Fibroblast of skin of scalp (primary cell): ENCODE data around the gene MICAL3.
"Not testable (repeated sequence)": the region's sequence is repeated elsewhere in the genome, so short reads cannot be mapped to it uniquely, and the experiment has no call there.

Source experiments
- DNase-seq: peaks from one replicate; pipeline ENCODE4 v3.0.0-alpha.2; 2013

MICAL3 gene

DNA sequence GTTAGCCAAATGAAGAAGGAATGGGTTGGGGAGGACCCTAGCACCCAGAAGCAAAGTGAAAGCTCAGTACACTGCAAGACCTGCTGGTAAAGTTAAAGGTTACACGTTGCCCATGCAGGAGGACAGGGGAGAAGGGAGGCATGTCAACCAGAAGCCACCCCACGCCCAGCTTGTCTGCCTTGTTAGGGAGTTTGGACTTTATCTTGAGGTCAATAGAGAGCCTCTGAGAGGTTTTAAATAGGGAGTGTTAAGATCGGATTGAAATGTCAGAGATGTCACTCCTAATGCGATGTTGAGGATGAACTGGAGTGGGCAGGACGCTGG, 34.7 kb upstream of the MICAL3 start:
- DNase-seq, result no peak

DNA sequence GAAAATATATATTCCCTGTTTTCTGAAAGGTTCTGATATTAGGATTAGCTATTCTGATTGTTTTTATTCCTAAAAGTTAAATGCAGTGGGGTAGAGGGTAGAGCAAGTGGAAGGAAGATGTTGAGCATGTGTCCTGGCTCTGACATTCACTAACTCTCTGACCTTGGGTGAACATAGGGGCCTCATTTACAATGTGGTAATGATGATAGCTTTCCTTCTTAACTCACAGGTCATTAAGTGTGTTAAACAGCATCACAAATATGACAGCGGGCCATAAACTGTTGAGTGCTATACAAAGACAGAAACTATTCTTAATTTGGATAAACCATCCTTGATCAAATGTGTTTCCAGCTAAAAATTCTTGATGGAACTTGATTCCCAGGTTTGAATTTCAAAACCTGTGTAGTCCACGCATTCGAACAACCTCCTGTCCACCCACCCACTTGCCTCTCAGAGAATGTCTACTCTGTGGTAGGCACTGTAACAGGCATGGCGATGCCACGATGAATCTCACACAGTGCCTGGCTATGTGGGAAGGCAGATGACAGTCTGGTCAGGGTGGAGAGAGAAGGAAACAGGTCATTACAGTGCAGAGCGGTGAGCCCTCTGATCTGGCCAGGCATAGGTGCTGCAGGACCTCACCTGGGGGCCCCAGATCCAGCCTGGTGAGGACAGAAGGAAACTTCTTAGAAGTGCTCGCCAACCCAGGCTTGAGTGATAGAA, 34.2 kb upstream of the MICAL3 start:
- no peak for DNase-seq

DNA sequence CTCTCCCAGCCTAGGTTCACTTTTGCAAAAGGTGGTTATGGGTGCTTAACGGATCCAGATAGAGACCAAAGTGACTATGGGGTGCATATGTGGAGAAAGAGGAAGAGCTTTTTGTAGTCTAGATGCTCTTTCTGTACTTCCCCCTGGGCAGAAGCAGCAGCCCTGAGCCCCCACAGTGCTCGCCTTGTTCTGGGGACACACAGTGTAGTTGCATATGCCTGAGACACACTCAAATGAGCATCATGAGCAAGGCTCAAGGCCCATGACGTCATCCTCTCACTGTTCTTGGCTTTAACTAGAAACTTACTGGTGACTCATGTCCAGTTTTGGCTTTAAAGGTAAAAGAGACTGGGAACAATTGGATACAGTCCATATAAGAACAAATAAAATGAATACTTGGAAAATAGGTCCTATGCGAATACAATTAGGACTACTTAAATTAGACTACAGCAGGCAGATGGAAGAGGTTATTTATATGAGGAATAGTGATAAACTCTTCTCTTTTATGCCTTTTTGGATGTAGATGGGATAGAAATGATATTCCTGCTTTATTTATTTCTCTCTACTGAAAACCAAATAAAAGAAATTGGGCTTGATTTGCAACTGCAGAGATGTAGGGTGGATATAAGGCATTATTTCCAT, 33.3 kb upstream of the MICAL3 start:
- peak; percentile 93 for DNase-seq

DNA sequence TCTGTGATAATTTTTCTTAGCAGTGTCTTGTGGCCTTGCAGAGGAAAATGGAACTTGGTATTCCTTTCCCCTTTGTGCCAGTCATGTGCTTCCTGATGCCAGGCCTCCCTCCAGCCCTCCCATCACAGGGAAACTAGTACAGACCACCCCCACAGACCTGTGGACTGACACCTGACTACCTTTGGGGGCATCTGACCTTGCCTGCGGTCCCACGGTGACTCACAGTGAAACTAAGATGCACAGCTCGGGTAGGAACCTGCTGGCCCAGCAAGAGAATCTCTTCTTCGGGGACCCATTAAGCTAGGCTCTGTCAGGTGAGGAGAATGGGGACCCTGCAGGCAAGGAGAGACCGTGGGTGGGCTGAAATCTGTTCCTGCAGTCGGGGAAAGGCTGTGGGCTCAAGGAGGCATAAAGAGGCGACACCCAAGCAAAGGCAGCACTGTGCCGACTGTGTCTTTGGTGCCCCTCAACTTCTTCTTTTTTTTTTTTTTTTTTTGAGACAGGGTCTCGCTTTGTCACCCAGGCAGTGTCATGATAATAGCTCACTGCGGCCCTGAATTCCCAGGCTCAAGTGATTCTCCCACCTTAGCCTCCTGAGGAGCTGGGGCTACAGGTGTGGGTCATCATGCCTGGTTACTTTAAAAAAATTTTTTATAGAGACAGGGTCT, 32.6 kb upstream of the MICAL3 start:
- no peak for DNase-seq

DNA sequence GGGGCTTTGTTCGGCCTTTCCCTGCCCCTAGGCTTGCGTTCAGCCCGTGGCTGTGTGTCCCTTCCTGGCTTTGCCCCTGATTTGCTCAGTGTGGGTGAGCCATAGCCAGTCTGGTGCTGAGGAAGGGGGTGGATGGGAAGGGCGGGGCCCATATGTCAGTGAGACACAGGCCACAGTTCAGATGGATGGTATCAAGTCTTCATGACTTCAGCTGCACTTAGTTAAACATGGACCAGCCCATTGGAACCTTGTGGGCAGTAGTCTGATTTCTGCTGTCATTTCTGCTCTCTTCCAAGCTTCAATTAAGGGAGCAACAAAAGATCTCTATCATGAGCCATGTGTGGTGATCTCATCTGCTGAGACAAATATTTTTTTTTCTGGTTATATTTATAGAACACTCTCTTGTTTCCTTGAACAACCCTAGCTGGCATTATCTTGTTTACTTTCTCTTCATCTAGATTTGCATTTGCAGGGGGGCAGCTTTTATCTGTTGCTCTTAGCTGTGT, 31.9 kb upstream of the MICAL3 start:
- peak; percentile 66 for DNase-seq

DNA sequence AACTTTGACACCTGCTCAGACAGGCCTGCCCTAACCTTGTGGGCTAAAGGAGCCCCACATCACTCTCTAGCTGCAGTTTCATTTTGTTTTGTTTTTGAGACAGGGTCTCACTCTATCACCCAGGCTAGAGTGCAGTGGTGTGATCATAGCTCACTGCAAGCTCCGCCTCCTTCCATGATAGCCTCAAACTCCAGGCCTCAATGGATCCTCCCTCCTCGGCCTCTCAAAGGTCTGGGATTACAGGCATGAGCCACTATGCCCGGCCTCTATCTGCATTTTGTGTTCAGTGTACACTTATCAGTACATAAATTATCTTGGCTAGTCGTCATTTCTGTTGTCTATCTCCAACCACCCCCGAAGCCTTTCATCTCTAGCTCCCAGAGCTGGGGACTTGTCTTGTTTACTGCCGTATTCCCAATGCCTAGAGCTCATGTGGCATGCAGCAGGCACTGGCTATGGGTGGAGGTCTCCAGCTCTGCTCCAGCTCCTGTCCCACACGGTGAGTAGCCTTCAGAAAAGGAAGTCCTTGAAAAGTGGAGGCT, 31.3 kb upstream of the MICAL3 start:
- no peak for DNase-seq

DNA sequence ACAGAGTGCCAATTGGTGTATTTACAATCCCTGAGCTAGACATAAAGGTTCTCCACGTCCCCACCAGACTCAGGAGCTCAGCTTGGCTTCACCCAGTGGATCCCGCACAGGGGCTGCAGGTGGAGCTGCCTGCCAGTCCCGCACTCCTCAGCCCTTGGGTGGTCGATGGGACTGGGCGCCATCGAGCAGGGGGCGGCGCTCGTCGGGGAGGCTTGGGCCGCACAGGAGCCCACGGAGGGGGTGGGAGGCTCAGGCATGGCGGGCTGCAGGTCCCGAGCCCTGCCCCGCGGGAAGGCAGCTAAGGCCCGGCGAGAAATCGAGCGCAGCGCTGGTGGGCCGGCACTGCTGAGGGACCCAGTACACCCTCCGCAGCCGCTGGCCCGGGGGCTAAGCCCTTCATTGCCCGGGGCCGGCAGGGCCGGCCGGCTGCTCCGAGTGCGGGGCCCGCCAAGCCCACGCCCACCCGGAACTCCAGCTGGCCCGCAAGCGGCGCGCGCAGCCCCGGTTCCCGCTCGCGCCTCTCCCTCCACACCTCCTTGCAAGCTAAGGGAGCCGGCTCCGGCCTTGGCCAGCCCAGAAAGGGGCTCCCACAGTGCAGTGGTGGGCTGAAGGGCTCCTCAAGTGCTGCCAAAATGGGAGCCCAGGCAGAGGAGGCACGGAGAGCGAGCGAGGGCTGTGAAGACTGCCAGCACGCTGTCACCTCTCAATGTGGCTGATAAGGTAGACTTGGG, 29.0 kb upstream of the MICAL3 start:
- DNase-seq, result not testable (repeated sequence)

DNA sequence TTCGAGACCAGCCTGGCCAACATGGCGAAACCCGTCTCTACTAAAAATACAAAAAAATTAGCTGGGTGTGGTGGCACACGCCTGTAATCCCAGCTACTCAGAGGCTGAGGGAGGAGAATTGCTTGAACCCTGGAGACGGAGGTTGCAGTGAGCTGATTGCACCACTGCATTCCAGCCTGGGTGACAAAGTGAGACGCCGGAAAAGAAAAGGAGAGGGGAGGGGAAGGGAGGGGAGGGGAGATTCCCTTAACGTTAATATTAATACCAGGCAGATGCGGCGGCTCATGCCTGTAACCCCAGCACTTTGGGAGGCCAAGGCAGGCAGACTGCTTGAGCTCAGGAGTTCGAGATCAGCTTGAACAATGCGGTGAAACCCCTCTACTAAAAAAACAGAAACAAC, 26.8 kb upstream of the MICAL3 start:
- peak; percentile 51 for DNase-seq

DNA sequence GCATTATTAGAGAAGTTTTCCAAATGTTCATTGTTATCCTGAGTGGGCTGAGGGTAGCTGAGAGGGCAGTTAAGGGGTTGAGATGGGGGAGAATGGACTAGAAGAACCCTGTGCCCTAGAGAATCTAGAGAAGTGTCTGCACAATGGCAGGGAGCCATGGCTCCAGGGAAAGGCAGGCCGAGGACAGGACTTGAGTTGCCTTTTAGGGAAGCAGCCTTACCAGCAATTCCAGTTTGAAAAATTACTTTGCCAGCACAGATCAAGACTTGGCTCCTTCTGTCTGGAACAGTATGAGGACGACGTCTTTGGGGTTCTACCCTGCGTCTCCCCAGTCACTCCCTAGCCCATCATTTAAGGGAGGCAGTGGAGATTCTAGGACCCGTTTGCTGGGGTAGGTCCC, 25.7 kb upstream of the MICAL3 start:
- no peak for DNase-seq

DNA sequence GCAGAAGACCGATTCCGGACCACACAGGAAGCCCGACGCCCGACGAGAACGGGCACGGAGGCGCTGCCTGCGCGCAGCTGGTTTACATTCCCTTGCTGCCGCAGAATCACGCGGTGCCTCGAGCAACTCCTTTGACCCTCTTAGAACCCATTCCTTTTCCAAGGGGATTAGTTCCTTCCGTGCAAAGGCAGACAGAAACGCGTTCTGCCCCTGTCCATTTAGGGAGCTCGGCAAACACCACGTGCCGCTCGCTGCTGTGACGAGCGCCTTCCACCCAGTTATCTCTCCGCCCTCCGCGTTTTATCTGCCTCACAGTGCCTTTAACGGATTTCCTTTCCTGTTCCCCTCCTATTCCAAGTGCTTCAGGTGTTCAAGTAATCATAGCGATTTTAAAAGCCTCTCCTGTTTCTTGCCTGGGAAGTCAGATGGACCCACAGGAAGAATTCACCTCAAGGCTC, 24.1 kb upstream of the MICAL3 start:
- peak; percentile 82 for DNase-seq

DNA sequence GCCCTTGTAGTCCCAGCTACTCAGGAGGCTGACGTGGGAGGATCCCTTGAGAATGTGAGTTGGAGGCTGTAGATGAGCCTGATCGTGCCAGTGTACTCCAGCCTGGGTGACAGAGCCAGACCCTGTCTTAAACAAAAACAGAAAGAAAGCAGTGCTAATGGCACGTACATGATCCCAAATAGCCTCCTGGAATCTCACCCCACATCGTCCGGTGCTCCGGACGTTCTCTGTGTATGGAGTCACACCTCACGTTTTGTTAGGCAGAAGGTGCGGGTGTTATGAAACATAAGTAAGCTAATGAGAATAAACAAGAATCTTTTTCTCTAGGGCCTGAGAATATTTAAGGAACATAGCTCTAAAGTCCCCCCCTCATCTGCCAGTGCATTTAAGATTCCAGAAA, 23.7 kb upstream of the MICAL3 start:
- DNase-seq, result no peak

DNA sequence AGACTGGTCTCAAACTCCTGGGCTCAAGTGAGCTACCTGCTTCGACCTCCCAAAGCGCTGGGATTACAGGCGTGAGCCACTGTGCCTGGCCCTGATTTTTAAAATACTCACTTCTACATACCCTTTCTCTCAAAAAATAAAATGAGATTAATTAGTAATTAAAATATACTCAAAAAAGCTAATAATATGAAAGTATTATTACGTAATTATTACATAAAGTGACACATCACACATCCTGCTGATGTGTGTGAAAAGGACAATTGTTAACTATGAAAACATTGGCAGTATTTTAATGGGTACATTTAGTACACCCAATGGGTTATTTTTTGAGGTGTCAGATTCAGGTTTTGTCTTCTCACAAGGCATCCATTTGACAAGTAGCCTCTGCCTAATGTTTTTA, 21.4 kb upstream of the MICAL3 start:
- DNase-seq, result no peak

DNA sequence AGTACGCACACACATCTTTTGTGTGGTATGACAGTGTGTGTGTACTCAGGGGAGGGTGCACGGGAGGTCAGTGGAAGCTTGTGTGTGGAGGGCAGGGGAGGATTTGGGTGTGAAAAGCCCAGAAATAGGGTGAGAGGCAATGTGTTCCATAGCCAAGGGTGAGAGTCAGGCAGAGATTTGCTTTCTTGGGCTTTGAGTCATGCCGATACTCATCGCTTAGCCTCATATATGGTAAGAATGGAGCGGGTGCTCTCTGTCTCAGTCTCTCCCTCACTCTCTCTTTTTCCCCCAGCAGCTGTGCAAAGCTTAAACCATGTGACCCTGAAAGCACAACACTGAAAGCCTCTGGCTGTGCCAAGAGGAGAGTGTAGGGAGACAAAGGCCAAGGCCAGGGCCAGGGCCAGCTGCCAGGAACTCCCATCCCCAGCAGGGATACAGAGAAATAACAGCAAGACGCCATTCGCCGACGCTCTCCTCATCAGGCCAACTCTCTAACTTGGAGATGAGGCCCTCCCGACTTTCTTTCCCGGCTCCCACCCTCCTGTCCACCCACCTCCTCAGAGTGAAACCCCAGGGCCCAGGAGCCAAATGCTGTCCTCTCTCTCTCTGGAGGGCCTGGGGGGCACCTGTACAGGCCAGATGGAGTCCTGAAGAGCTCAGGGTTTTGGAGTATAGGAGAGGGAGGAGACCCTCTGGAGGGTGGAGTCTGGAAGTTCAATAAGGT, 20.3 kb upstream of the MICAL3 start:
- DNase-seq, result no peak

DNA sequence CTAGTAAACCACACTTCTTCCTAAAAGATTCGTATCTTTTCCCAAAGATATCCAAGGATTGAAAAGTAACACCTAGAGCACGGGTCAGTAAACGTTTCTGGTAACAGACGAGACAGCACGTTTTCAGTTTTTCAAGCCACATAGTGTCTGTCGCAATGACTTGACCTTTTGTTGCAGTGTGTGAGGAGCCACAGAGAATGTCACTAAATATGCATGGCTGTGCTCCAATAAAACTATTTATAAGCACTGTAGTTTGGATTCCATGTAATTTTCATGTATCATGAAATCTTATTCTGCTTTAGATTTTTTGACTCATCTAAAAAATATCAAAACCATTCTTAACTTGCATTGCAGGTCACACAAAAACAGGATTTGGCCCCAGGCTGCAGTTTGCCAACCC, 18.3 kb upstream of the MICAL3 start:
- DNase-seq, result peak; percentile 85

DNA sequence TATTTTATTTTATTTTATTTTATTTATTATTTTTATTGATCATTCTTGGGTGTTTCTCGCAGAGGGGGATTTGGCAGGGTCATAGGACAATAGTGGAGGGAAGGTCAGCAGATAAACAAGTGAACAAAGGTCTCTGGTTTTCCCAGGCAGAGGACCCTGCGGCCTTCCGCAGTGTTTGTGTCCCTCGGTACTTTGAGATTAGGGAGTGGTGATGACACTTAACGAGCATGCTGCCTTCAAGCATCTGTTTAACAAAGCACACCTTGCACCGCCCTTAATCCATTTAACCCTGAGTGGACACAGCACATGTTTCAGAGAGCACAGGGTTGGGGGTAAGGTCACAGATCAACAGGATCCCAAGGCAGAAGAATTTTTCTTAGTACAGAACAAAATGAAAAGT, 16.5 kb upstream of the MICAL3 start:
- not testable (repeated sequence) for DNase-seq

DNA sequence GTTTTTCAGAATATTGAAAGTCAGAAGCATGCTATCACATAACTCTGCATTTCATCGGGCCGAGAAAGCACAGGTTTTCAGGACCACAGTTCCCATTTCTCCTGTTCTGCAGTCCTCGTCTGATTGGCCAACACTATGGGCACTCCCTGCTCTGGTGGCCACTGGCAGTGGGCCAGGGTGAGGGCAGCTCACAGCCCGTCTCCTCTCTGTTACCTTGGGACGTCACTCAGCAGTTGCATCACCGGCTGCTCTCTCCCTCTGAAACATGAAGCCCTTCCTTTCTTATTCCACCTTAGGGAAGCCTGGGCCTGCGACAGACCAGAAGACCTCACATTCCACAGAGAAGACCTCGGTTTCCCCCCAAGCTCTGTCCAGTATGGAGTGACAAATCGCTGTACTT, 11.4 kb upstream of the MICAL3 start:
- no peak for DNase-seq

DNA sequence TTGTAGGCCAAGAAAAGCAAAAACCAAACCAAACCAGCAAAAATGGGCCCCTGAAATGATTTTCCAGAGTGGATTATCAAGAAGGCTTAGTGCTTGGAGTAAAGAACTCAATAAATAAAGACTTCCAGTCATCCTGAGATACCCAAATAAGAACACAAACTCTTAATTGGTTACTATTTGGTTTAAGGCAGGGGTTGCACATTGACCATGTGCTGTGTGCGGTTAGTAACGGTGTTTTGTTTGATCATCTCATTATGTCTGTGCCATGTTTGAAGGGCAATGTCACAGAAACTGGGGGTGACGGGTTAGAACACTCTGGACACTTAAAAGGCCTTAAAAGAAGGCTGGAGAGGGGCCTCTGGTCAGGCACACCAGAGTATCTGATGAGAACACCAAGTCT, 9.7 kb upstream of the MICAL3 start:
- no peak for DNase-seq

DNA sequence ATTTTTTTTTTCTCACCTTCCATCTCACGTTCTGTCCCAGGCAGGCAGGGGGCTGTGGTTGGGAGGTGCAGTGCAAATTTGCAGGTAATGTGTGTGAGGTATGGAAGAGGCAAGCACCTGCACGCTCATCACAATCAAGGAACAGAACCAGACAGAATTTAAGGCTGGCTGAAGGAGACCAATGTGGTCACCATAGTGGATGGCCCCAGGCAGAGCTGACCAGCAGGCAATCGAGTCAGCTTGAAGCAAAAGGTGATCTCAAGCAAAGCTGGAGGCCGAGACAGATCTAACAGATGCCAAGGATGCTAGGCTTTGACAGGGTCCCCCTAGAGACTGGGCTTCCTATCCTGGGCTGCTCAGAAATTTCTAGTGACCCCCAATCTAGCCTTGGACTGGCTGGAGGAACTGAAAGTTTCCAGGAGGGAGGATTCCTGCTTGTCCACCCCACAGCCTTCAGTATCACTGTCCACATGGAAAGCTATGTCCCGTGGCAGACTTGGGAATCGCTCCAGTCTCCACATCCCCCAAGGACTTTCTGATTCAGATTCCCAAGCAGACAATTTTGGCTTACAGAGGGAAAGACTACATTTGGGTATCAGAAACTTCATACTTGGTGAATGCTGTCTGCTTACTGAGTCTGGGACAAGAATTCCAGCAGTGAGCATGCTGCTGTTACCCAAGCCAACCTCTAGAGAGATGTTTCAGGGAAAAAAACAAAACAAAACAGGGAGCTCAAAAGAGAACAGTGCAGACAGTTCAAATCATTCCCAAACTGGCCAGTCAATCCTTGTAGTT, 9.0 kb upstream of the MICAL3 start:
- DNase-seq, result peak; percentile 92

DNA sequence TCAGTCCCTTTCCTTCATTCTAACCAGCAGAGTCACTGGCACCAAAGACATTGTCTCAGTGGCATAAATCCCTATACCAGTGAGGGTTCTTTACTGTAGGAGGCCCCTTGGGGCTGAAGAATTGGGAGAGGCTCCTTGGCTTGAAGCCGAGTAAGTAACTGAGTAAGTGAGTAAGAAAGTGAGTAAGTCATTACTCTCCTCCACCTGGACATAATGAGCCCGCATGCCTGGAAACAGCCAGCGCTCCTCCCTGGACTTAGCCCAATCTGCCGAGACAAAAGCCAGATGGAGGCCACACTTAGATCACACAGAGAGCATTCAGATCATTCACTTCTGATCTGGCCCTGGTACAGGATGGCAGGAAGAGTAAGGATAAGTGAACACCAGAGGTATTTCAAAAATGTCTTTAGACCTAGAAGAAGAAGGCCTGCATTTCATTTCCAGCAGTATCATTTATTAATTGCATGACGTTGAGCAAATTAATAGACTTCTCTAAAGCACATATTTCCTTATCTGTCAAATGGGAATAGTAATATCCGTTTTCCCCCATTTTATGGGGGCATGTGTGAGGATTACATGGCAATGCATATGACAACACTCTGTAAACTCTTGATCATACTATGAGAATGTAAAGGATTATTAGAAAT, 8.2 kb upstream of the MICAL3 start:
- DNase-seq, result peak; percentile 70

DNA sequence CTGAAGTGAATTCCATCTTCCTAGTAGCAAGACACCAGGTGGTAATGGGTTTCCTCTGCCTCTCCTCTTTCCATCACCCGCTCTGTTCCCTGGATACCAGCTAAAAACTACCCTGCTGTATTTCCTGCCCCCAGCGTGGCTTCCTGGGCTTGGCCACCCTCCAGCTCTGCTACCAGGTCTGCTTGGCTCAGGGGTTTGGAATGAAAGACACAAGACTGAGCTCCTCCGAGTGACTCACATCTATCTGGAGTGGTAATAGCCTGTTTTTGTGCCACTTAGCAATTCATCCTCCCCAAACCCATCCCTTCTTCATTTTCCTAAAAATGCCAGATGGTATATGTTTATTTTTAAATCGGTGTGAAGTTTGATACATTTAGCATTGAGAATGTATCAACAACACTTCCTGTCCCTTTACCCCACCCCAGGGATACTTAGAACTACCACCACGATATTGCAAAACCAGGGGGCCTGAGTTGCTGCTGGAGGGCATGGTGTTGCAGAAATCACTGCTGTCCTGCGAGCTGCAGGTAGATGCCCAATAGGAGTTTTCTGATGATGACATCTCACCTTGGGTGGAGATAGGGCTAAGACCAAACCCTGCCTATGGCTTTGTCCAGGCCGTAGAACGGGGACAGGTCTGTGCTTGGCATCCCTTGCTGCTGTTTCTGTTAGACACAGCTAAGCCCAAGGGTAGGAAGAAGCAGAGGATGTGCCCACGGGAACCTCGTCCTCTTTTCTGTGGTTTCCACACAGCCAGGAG, 7.5 kb upstream of the MICAL3 start:
- peak; percentile 97 for DNase-seq
